Measurements from ENCODE around the gene MOAP1.

Gene MOAP1

GRCh38 chr14:93207468-93208308 is 23.0 kb upstream of the MOAP1 start (continued):
- TF ChIP-seq ZNF280D (tag by site-specific recombination; IDR thresholded peaks at IDR 0.05): 0 out of 2 replicates have a peak, but pooled peaks have one; percentile 30
- peak; percentile 44; the same call in 1 of the 2 replicates for TF ChIP-seq ZNF777 (tag by site-specific recombination; IDR thresholded peaks at IDR 0.05; ENCODE audit: borderline replicate concordance)
- TF ChIP-seq ZNF501 (tag by site-specific recombination; IDR thresholded peaks at IDR 0.05): 0 out of 2 replicates have a peak, but pooled peaks have one; percentile 32
- no peak for TF ChIP-seq ZBTB49 (tag by site-specific recombination; IDR thresholded peaks at IDR 0.05; ENCODE audit: low read depth)
- TF ChIP-seq SCRT1 (tag by site-specific recombination; IDR thresholded peaks at IDR 0.05; ENCODE audit: borderline replicate concordance): peak; percentile 37; the same call in 1 of the 2 replicates
- peak; percentile 37 for TF ChIP-seq ZBTB8A (tag by site-specific recombination; IDR thresholded peaks at IDR 0.05)
- peak; percentile 65; the same call in 1 of the 2 replicates for TF ChIP-seq ZBTB48 (tag by site-specific recombination; IDR thresholded peaks at IDR 0.05)
- peak; percentile 54; the same call in 1 of the 2 replicates for TF ChIP-seq EGR2 (tag by site-specific recombination; IDR thresholded peaks at IDR 0.05; ENCODE audit: low read depth)
- peak; percentile 45 for TF ChIP-seq GLIS1 (tag by site-specific recombination; IDR thresholded peaks at IDR 0.05)
- TF ChIP-seq ZBTB7A (tag by site-specific recombination; IDR thresholded peaks at IDR 0.05; ENCODE audit: low read depth): peak; percentile 86
- TF ChIP-seq ZNF621 (tag by site-specific recombination; IDR thresholded peaks at IDR 0.05): no peak
- peak; percentile 38; the same call in 1 of the 2 replicates for TF ChIP-seq ZNF843 (tag by site-specific recombination; IDR thresholded peaks at IDR 0.05)
- TF ChIP-seq ZNF121 (tag by site-specific recombination; IDR thresholded peaks at IDR 0.05): 0 out of 2 replicates have a peak, but pooled peaks have one; percentile 56
- peak; percentile 52 for TF ChIP-seq OVOL3 (tag by site-specific recombination; IDR thresholded peaks at IDR 0.05)
- 0 out of 2 replicates have a peak, but pooled peaks have one; percentile 8 for TF ChIP-seq ZXDB (tag by site-specific recombination; IDR thresholded peaks at IDR 0.05)
- TF ChIP-seq PBX3 (CRISPR knock-in tag; IDR thresholded peaks at IDR 0.05): no peak
- TF ChIP-seq ZFP37 (tag by site-specific recombination; IDR thresholded peaks at IDR 0.05): peak; percentile 85
- peak; percentile 95 for TF ChIP-seq ZBTB20 (tag by site-specific recombination; IDR thresholded peaks at IDR 0.05)
- TF ChIP-seq OSR2 (tag by site-specific recombination; IDR thresholded peaks at IDR 0.05): no peak
- TF ChIP-seq GLI4 (tag by site-specific recombination; IDR thresholded peaks at IDR 0.05): no peak
- TF ChIP-seq ZIC2 (tag by site-specific recombination; IDR thresholded peaks at IDR 0.05): no peak
- peak; percentile 6; the same call in 1 of the 2 replicates for TF ChIP-seq ZNF639 (tag by site-specific recombination; IDR thresholded peaks at IDR 0.05)
- TF ChIP-seq ZNF837 (tag by site-specific recombination; IDR thresholded peaks at IDR 0.05): 0 out of 2 replicates have a peak, but pooled peaks have one; percentile 20
- TF ChIP-seq ZSCAN30 (tag by site-specific recombination; IDR thresholded peaks at IDR 0.05): 0 out of 2 replicates have a peak, but pooled peaks have one; percentile 44
- TF ChIP-seq MZF1 (tag by site-specific recombination; IDR thresholded peaks at IDR 0.05; ENCODE audit: borderline replicate concordance): no peak
- TF ChIP-seq ZNF335 (tag by site-specific recombination; conservative IDR thresholded peaks at IDR 0.05): peak; percentile 93
- no peak for TF ChIP-seq ZNF426 (tag by site-specific recombination; IDR thresholded peaks at IDR 0.05)
- no peak for TF ChIP-seq ZNF280C (tag by site-specific recombination; IDR thresholded peaks at IDR 0.05)
- TF ChIP-seq ZNF654 (tag by site-specific recombination; IDR thresholded peaks at IDR 0.05; ENCODE audit: low read depth): peak; percentile 48
